Activated naive CD4-positive, alpha-beta T cell treated with anti-CD3 and anti-CD28 coated beads, Interleukin-2, amount 50 U/mL, for 24 hours (primary cell): ENCODE data around the gene OLFM1.

Experiments used
- H3K27ac Mint-ChIP-seq: one replicate; pipeline ENCODE4 v1.8.0; 2021; ENCODE audit warnings: mild to moderate bottlenecking, mixed read lengths
- H3K27me3 Mint-ChIP-seq: one replicate; pipeline ENCODE4 v1.8.0; 2021; ENCODE audit warnings: mixed read lengths
- H3K36me3 Mint-ChIP-seq: one replicate; pipeline ENCODE4 v1.8.0; 2021; ENCODE audit warnings: mixed read lengths
- H3K4me1 Mint-ChIP-seq: one replicate; pipeline ENCODE4 v1.8.0; 2021; ENCODE audit warnings: mixed read lengths
- H3K4me3 Mint-ChIP-seq: one replicate; pipeline ENCODE4 v1.8.0; 2021; ENCODE audit warnings: mild to moderate bottlenecking, mixed read lengths
- H3K9me3 Mint-ChIP-seq: one replicate; pipeline ENCODE4 v1.8.0; 2021; ENCODE audit warnings: mixed read lengths

Gene OLFM1

DNA sequence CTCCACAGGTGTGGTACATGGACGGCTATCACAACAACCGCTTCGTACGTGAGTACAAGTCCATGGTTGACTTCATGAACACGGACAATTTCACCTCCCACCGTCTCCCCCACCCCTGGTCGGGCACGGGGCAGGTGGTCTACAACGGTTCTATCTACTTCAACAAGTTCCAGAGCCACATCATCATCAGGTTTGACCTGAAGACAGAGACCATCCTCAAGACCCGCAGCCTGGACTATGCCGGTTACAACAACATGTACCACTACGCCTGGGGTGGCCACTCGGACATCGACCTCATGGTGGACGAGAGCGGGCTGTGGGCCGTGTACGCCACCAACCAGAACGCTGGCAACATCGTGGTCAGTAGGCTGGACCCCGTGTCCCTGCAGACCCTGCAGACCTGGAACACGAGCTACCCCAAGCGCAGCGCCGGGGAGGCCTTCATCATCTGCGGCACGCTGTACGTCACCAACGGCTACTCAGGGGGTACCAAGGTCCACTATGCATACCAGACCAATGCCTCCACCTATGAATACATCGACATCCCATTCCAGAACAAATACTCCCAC is 32.1 kb downstream of the OLFM1 start:
- Mint-ChIP-seq H3K4me1 (no peaks in the 10 kb centered on the region), H3K9me3 (no peaks in the 10 kb centered on the region), H3K27me3 (peaks cover 2% of the 10 kb centered on the region), H3K4me3 (no peak overlapping the region), H3K27ac (no peak overlapping the region), H3K36me3 (no peaks in the 10 kb centered on the region)

DNA sequence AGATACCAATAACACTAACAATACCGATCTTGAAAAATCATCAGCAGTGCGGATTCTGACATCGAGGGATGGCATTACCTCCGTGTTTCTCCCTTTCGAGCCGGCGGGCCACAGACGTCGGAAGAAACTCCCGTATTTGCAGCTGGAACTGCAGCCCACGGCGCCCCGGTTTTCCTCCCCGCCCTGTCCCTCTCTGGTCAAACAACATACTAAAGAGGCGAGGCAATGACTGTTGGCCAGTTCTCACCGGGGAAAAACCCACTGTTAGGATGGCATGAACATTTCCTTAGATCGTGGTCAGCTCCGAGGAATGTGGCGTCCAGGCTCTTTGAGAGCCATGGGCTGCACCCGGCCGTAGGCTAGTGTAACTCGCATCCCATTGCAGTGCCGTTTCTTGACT is 32.8 kb downstream of the OLFM1 start:
- Mint-ChIP-seq H3K9me3 (no peaks in the 10 kb centered on the region), H3K4me3 (no peak overlapping the region), H3K36me3 (no peaks in the 10 kb centered on the region), H3K27me3 (peaks cover 2% of the 10 kb centered on the region), H3K4me1 (no peaks in the 10 kb centered on the region), H3K27ac (no peak overlapping the region)

DNA sequence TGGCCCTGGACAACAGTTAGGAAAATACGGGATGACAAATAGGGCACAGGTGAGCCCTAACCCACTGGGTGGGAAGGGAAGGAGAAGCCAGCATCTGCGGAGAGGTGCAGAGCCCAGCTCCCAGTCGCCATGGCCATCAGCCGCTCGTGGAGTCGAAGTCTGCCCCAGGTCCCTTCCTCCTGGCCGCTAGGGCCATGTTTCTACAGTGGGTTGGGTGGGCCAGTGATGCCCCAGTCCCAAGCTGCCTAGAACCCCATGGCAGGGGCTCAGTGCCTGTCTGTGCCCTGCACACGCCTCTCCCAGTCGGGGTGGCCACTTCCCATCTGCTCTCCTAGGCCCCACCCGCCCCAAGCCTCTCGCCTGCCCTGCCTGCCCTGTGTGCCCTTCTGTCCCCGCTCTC is 34.8 kb downstream of the OLFM1 start:
- Mint-ChIP-seq H3K27ac (no peak overlapping the region), H3K9me3 (no peaks in the 10 kb centered on the region), H3K27me3 (peaks cover 2% of the 10 kb centered on the region), H3K36me3 (no peaks in the 10 kb centered on the region), H3K4me3 (no peak overlapping the region), H3K4me1 (no peaks in the 10 kb centered on the region)

DNA sequence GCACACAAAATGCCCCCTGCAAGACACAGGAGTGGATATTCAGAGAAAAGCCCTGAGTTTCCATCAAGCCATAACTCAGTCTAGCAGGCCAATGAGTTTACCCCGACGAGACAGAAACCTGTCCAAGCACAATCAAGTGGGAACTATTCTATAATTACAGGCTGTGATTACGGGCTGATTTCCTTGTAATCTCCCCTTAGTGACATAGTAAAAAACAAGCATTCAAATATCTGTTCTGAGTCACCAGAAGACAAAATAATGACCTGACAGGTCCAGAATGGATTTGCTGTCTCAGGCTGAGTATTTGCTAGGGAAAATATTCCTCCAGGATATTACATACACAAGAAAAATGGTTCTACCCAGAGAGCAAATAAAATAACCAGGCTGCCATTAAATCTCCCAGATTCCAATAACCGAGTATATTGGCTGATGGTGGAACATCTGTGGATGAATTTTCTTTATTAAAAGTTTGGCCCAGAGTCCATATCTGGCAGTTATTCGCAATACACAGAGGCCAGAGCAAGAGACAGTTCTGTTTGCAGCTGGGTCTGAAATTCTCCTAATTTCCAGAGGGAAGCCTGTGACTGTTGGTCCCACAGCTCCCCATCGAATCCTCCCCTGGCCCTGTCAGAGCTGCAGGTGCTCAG is 35.8 kb downstream of the OLFM1 start:
- Mint-ChIP-seq H3K27ac (no peak overlapping the region), H3K9me3 (no peaks in the 10 kb centered on the region), H3K4me3 (no peak overlapping the region), H3K4me1 (no peaks in the 10 kb centered on the region), H3K27me3 (peaks cover 2% of the 10 kb centered on the region), H3K36me3 (no peaks in the 10 kb centered on the region)

DNA sequence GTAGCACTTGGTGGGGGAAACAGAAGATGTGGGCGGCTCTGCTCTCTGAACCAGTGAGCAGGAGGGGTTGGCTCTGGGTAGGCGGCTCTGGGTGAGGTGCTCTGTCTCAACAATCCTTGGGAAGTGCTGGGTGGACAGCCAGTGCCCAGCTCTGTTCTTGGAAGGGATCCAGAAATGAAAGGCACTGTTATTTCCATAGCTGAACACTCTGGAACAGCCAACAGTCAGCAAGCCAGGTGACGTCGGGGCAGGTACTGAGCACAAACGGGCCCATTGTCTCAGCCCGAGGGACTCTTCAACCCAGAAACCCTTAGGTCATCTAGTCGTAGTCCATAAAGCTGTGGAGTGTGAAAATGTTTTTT is 36.3 kb downstream of the OLFM1 start:
- Mint-ChIP-seq H3K9me3 (no peaks in the 10 kb centered on the region), H3K27me3 (peaks cover 2% of the 10 kb centered on the region), H3K36me3 (no peaks in the 10 kb centered on the region), H3K4me3 (no peak overlapping the region), H3K4me1 (no peaks in the 10 kb centered on the region), H3K27ac (no peak overlapping the region)

DNA sequence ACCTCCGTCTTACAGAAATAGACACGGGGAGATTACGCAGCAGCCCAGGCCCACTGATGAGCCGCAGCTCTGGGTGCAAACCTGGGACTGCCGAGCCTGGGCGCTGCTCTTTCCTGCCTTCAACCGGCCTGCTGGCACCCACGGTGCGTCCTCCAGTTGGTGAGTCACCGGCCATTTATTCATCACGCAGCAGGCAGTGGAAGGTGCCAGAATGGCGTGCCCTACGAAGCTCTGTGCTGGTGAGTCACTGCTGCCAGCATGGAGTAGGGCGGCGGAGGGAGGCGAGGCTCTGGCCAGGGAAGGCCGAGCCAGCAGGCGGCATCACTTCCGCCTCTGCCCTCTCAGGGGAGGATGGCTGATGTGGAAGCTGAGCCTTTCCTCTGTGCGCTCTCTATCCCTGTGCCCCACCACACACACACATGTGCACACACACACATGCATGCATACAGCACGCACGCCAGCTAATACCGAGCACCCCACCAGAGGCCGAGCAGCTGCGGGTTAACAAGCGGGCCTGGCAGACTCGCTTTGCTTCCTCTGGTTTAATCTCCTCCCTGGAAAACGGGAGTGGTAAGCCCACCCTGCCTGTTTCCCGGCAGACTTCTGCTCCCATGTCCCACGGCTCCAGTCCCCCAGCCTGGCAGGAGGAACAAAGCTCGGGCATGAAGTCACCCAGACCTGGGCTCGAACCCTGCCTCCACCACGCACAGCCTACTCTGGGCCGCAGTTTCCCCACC is 39.2 kb downstream of the OLFM1 start:
- Mint-ChIP-seq H3K36me3 (no peaks in the 10 kb centered on the region), H3K4me3 (no peak overlapping the region), H3K27ac (no peak overlapping the region), H3K27me3 (peaks cover 2% of the 10 kb centered on the region), H3K4me1 (no peaks in the 10 kb centered on the region), H3K9me3 (no peaks in the 10 kb centered on the region)

DNA sequence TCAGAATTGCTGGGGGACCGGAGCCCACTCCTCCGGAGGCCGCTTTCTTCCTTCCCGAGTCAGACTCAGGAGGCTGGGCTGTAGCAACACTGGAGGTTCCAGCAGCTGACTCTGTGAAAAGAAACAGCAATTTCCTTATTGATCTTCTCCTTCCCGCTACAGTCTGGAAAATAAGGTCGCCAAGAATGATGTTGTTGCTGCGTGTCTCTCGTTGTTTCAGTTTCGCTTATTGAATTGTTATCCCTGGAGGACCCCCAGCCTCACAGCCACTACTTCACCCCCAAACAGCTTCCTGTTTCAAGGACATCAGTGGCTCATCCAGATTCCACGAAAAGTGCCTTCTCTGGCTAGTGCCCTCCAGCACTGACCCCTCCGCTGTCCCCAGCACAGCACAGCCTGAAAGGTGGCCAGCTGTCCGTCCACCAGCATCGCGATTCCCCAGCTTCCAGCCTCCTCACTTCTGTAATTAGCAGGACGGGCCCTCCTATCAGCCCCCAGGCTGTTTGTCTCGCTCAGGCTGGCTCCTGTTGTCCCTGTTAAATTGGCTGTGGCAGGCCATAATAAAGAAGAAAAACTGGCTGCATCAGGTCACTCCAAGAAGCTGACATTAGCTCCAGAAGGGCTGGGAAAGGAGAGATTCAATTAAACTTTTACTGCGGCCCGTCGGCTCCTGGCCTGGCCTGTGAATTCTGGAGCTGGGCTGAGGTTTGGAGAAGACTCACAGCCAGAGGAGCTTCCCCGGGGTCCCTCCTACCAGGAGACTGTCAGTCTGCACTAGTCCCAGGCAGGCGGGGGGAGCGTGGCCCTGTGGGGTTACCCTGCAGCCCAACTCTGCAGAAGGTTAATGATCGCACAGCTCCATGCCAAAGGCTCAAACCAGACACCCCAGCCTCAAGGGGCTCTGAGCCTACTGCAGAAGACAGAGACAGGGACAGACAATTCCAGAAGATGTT is 40.5 kb downstream of the OLFM1 start:
- H3K27me3 Mint-ChIP-seq, result no peaks in the 10 kb centered on the region
- no peak overlapping the region for H3K27ac Mint-ChIP-seq
- H3K4me3 Mint-ChIP-seq, result no peak overlapping the region
- H3K4me1 Mint-ChIP-seq, result no peaks in the 10 kb centered on the region
- H3K9me3 Mint-ChIP-seq, result no peaks in the 10 kb centered on the region
- no peaks in the 10 kb centered on the region for H3K36me3 Mint-ChIP-seq

DNA sequence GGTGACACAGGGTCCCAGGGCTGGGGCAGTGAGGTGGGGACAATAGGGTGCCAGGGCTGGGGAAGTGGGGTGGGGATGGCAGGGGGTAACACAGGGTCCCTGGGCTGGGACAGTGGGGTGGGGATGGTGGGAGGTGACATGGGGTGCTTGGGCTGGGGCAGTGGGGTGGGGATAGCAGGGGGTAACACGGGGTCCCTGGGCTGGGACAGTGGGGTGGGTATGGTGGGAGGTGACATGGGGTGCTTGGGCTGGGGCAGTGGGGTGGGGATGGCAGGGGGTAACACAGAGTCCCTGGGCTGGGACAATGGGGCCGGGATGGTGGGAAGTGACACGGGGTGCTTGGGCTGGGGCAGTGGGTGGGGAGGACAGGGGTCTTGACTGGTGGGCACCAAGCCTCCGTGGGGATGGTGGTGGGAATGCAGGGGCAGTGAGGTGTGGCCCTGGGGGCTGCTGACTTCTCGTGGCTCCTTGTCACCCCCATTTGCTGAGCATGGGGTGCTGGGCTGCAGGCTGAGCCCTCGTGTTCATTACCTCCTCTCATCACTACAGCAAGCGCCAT is 41.7 kb downstream of the OLFM1 start:
- no peaks in the 10 kb centered on the region for H3K4me1 Mint-ChIP-seq
- no peaks in the 10 kb centered on the region for H3K27me3 Mint-ChIP-seq
- H3K27ac Mint-ChIP-seq, result no peak overlapping the region
- H3K9me3 Mint-ChIP-seq, result no peaks in the 10 kb centered on the region
- no peak overlapping the region for H3K4me3 Mint-ChIP-seq
- H3K36me3 Mint-ChIP-seq, result no peaks in the 10 kb centered on the region

DNA sequence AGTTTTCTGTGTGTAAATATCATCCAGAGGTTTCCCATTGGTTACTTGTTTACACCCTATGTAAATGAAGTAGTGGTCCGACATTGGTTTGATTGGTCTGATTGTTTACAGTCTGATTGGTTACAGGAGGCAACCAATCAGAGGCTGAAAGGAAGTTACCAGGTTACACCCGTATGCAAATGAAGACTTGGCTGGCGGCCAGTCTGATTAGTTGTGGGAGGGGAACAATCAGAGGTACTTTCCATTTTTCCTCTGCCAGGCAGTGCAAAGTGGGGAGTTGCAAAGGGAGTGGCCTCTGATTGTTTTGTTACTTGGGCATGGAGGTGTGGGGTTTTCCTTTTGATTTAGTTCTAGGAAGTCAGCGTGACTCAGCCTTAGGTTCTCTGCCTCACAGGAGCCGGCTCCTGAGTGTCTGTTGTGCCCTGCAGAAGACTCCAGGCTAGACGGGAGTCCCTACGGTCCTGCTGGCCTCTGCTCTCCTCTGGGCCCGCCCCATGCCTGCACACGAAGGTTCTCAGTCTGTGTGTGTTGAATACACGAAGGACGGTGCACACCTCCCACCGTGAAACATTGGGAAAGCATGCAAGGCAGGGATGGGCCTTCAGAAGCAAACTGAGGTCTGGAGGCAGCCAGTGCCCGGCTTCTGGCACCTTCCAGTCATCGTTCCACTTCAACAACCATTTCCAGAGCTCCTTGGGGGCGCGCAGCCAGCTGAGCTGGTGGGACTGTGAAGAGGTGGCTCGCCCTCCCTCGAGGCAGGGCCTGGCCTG is 42.9 kb downstream of the OLFM1 start:
- Mint-ChIP-seq H3K9me3 (no peaks in the 10 kb centered on the region), H3K27ac (no peak overlapping the region), H3K4me1 (no peaks in the 10 kb centered on the region), H3K27me3 (no peaks in the 10 kb centered on the region), H3K4me3 (no peak overlapping the region), H3K36me3 (no peaks in the 10 kb centered on the region)

DNA sequence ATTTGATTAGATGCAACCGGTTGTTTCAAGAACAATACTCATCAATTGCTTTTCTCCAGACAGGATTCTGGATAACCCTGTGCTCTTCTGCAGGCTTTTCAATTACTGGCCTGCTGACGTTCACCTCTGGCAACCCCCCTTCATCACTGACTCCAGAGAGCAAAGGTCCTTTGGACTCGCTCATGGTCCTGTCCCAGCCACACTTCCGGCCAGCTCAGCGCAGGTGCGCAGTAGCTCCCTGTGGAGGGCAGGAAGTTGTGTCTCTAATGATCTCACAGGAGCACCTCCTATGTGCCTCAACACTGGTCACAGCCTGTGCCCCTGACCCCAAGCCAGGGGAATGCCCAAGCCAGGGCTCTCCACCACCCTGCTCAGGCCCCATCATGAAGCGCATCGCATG is 44.0 kb downstream of the OLFM1 start:
- no peak overlapping the region for H3K27ac Mint-ChIP-seq
- no peak overlapping the region for H3K4me3 Mint-ChIP-seq
- no peaks in the 10 kb centered on the region for H3K9me3 Mint-ChIP-seq
- H3K36me3 Mint-ChIP-seq, result no peaks in the 10 kb centered on the region
- no peaks in the 10 kb centered on the region for H3K27me3 Mint-ChIP-seq
- no peaks in the 10 kb centered on the region for H3K4me1 Mint-ChIP-seq

DNA sequence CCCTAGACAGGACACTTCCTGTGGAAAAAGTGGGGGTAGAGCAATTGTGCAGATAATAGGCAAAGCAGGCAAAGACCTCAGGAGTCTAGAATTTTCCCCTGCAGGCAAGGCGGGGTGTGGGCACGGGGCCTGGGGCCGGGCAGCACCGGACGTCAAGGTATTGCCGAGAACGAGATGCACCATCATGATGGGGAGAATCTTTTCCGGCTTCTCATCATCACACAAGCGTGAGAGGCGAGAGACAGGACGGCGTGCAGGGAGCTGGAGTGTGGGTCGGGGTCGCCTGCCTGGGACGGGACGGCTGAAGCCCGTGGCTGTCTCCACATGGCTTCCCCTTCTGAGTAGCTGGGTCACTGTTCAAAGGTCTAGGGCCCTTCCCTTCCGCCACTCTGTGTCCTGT is 44.5 kb downstream of the OLFM1 start:
- H3K4me1 Mint-ChIP-seq, result no peaks in the 10 kb centered on the region
- no peak overlapping the region for H3K4me3 Mint-ChIP-seq
- H3K27me3 Mint-ChIP-seq, result peaks cover 2% of the 10 kb centered on the region
- no peak overlapping the region for H3K27ac Mint-ChIP-seq
- H3K9me3 Mint-ChIP-seq, result no peaks in the 10 kb centered on the region
- no peaks in the 10 kb centered on the region for H3K36me3 Mint-ChIP-seq

DNA sequence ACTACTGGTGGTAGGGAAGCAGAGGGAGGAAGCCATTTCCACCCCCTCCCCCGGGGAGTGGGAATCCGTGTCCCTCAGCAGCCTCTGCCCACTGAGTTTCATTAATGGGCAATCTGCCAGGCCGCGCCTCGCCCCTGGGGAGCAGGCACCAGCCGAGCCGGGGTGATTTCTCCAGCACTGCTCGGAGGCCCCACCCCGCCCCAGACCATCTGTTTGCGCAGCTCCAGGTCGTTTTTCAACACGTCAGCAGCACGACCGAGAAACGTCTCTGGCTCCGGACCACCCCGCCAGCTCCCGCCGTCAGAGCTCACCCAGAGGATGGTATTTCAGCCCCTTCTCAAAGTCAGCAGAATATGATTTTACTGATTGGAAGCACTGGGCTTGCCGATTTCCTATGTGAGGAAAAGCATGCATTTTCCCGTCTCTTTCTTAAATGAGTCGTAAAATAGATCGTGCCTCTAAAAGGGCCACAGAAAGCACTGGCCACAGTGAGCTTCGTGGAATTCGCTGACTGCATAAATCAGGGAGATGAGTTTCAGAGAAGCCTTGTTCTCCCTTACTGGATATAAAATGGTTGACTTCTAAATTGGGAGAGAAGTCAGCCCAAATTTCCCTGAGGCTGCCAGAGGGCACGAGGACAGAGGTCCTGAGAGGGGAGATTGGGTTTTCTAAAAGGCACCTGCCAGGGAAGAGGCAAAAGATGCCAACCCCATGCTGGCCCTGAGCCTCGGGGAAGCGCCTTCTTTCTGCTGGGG is 47.0 kb downstream of the OLFM1 start:
- no peaks in the 10 kb centered on the region for H3K4me1 Mint-ChIP-seq
- no peak overlapping the region for H3K4me3 Mint-ChIP-seq
- H3K27me3 Mint-ChIP-seq, result peaks cover 2% of the 10 kb centered on the region
- H3K36me3 Mint-ChIP-seq, result no peaks in the 10 kb centered on the region
- H3K9me3 Mint-ChIP-seq, result no peaks in the 10 kb centered on the region
- H3K27ac Mint-ChIP-seq, result no peak overlapping the region

DNA sequence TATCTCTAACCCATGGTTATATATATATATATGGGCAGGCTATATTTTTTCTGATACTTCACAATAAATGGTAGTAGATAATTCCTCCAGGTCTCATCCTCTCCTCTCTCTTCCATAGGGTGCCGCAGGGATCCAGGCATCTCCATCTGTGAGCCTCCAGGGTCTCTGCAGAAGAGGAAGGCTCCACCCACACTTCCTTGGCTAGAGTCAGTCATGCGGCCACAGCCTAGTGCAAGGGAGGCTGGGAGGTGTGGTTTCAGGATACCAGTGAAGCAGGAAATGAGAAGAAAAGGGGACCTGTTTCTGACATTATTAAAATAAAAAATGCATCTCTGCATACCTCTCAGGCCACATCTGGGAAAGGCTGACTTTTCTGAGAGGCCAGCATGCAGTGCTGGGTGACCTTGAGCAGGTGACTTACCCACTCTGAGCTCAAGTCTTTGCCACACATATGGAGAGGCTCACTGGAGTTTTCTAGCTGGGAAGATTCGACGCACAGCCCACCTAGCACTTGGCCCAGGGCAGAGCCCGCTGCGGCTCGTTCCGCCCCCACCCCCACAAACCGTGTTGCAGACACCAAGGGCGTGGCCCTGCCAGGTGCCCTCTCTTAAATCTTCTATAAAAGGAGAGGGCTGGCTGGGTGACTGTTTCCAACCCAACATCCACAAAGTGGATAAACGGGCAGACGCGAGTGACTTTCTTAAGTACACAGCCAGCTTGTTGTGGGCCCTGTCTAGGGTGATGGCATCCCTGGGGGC is 47.9 kb downstream of the OLFM1 start:
- Mint-ChIP-seq H3K4me1 (no peaks in the 10 kb centered on the region), H3K9me3 (no peaks in the 10 kb centered on the region), H3K4me3 (no peak overlapping the region), H3K27ac (no peak overlapping the region), H3K27me3 (peaks cover 2% of the 10 kb centered on the region), H3K36me3 (no peaks in the 10 kb centered on the region)

DNA sequence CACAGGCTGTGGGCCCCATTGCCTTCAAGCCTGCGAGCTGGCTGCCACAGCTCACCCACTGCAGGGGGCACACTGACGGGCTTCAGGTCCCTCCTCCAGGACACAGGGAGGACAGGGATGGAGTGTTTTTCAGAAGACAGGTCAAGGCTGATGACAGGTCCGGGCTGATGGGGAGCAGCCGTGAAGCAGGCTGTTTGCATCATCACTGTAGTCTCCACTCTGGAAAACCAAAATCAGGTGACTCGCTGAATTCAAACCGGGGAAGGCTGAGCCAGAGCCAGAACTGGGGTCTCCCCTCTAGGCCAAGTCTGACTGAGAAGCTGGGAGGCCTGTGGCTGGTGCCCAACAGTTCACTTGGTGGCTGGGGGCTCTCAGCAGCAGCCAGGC is 48.5 kb downstream of the OLFM1 start:
- Mint-ChIP-seq H3K4me3 (no peak overlapping the region), H3K9me3 (no peaks in the 10 kb centered on the region), H3K27ac (no peak overlapping the region), H3K27me3 (peaks cover 2% of the 10 kb centered on the region), H3K4me1 (no peaks in the 10 kb centered on the region), H3K36me3 (no peaks in the 10 kb centered on the region)
